ENCODE results near the gene TRIM47.

Gene TRIM47

DNA sequence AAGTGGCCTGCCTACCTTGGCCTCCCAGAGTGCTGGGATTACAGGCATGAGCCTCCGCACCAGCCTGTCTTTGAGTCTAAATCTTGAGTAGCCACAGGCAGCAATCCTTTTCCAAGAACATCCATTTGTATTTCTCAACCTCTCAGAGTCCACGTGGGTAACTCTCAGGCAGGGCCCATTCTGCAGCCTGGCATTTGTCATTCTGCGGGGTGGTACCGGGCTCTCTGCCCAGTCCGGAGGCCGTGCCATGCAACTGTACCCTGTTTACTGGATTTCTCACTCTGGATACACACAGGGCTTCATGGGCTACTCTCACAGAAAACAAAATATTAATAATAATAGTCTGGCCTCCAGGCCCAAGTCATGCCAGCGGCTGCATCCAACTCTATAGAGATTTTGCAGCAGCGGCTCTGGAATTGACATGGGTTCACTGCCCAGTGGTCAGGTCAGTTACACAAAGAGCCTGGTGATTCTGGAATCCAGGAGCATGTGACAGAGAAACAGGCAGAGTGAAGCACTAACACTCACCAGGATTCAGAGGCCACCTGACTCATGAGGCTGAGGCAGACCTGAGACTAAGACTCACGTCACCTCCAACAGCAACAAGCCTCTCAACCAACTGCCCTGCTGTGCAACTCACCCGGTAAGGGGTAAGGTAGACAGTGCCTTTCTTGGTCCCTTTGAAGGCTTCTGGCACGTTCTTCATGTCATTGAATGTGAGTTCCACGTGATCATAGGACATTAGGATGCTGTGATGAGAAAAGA is 27.3 kb downstream of the TRIM47 start:
- TF ChIP-seq, protein P1, sequence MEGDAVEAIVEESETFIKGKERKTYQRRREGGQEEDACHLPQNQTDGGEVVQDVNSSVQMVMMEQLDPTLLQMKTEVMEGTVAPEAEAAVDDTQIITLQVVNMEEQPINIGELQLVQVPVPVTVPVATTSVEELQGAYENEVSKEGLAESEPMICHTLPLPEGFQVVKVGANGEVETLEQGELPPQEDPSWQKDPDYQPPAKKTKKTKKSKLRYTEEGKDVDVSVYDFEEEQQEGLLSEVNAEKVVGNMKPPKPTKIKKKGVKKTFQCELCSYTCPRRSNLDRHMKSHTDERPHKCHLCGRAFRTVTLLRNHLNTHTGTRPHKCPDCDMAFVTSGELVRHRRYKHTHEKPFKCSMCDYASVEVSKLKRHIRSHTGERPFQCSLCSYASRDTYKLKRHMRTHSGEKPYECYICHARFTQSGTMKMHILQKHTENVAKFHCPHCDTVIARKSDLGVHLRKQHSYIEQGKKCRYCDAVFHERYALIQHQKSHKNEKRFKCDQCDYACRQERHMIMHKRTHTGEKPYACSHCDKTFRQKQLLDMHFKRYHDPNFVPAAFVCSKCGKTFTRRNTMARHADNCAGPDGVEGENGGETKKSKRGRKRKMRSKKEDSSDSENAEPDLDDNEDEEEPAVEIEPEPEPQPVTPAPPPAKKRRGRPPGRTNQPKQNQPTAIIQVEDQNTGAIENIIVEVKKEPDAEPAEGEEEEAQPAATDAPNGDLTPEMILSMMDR (IDR thresholded peaks at IDR 0.05) = no peak
- H3K27ac ChIP-seq = peak overlapping the region in 1 of 2 donors; percentile 24
- no peak overlapping the region for H3K4me3 ChIP-seq
- DNase-seq (ENCODE audit: low spot score) = no peak

DNA sequence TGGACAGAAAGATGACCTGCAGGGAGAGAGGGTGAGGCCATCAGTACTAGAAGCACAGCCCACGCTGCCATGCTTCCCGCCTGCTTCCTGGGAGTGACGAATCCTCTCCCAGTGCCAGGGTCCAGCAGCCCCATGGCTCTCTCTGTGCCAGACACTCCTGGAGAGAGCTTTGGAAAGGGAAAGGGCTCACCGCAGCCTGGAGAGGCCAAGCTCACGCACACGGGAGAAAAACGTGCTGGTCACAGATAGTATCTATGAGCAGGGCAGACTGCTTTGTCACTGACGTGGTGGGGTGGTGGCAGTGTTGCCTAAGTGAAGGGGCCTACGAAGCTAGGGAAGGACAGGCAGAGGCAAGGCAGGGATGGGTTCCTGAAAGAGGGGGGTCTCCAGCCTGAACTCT is 28.7 kb downstream of the TRIM47 start:
- TF ChIP-seq, protein P1 (IDR thresholded peaks at IDR 0.05) = no peak
- Histone ChIP-seq H3K27ac (peak overlapping the region in 1 of 2 donors; percentile 96), H3K4me3 (peak overlapping the region; percentile 10)
- no peak for DNase-seq (ENCODE audit: low spot score)

DNA sequence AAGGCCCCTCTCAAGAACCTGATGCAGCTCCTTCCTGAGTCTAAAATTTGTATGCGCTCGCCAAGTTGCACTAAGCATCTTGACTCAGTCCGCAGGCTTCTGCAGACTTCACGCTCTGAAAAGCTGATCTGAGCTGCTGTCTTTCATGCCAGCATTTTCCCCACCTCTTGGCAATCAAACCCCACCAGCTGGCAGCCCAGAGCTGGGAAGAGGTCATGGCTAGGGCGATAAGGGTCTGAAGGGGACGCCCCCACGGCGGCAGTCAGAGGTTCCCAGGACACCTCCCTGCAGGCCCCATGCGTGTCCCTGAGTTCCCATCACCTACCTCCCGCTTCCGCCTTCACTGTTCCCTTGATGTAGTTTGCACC is 29.1 kb downstream of the TRIM47 start:
- TF ChIP-seq, protein P1 (IDR thresholded peaks at IDR 0.05) = no peak
- Histone ChIP-seq H3K4me3 (peak overlapping the region; percentile 10), H3K27ac (peak overlapping the region in 1 of 2 donors; percentile 96)
- no peak for DNase-seq (ENCODE audit: low spot score)

DNA sequence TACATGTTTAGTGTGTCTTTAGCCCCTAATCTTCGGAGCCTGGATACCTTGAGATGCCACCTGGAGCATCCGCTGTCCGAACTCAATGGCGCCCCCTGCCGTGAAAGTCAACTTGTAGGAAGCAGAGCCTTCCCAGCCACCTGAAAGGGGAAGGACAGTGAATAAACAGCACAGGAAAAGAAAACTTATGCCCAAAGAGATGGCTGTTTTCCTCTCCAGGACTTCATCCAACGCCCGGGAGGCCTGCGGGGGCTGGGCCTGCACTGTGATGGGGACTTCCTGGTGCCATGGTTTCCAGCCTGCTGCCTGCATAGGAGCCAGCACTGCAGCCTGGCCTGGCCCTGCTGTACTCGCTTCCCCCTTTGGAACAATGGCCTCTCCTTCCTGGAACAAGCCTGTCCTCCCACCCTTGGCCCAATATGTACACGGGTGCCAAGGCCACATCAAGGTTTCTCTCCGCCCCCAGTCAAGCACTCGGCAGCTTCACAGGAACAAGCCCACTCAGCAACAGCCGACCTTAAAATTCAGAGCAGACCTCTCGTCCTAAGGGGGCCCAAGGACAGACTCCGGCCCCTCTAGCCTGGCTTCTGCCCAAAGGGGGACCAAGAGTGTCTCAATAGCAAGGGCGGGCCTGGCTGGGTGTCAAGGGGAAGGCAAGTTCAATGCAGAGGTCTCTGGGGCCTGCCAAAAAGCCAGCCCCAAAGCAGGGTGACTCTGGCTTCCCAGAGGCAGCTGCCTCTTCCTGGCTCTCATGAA is 29.7 kb downstream of the TRIM47 start:
- TF ChIP-seq, protein P1 (IDR thresholded peaks at IDR 0.05) = peak; percentile 55
- peak overlapping the region in 1 of 2 donors; percentile 96 for H3K27ac ChIP-seq

DNA sequence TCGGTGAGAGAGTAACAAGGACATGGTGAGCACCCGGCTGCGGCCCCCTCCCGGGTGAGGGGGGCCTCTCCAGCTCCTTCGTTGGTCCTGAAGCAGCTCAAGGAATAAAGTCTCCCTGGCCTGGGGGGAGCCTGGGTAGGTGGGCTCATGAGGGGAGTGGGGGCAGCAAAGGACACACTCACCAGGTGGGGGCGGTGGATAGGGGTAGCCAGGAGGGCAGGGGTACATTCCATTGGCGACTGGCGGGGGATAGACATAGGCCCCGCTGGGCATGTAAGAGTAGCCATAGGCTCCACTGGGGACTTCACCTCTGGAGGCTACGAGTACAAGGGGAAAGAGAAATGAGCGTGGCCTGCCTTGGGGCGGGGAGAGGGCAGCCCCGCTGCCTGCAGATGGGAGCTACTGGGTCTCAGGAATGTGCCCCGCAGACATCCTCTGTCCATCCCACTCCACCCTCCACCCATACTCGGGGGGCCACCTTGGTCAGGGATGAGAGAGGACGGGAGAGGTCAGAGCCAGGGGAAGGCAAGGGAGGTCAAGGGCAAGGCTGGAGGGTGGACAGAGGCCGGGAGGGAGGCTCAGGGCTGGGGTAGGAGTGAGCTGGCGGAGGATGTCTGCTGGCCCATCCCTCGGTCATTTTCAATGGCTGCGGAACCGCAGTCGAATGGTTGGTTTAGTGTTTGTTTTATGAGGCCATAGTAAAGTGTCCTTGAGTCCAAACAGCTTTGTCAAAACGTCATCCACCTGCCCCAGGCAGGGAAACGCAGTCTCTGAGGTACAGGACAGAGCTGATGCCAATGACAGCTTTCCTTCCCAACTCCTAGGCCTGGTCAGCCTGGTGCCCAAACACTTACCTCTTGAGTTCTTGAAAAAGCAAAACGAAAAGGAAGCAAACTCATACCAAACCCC is 30.5 kb downstream of the TRIM47 start:
- DNase-seq (ENCODE audit: low spot score) = no peak
- TF ChIP-seq, protein P1 (IDR thresholded peaks at IDR 0.05) = no peak
- Histone ChIP-seq H3K4me3 (no peak overlapping the region), H3K27ac (peak overlapping the region in 1 of 2 donors; percentile 96)

More for the DNA sequence above, 29.7 kb downstream of the TRIM47 start:
- no peak for DNase-seq (ENCODE audit: low spot score)
- peak overlapping the region; percentile 3 for H3K4me3 ChIP-seq

DNA sequence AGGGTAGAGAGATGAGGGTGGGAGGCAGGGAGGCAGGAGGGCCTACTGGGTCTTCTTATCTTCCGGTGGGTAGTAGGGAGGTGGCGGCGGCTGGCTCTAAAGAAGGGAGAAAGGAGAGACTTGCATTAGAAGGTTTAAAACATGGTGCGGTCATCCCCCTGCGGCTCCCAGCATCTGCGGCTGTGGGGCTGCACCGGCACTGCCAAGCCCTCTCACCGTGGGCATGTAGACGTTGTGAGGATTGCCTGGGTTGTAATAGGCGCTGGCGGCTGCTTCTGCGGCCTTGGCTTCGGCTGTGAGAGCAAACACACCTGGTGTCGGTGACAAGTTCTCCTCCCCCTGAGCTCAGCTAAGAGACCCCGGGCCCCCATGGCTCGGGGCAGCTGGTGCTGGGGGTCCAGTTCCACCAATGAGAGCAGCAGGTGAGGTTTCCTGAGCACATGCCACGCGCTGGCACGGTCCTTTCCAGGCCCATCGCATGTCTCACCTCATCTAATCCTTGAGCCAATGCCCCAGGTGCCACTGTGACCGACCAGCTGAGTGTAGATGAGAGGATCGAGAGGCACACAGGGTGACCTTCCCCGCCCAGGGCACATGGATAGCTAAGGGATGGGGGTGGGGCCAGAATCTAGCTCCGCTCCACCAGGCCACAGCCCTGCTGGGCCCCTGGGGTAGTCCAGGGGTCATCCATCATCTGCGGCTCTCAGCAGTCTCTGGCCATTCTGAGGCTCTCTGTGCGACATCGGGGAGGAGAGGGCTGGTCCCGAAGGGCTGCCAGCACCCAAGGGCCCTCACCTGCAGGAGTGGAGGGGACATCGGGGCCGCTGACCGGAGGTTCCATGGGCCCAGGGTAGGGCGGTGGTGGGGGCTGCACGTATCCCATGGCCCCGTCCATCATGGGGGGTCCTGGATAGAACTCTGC is 31.4 kb downstream of the TRIM47 start:
- Histone ChIP-seq H3K27ac (peak overlapping the region in 1 of 2 donors; percentile 96), H3K4me3 (no peak overlapping the region)
- DNase-seq (ENCODE audit: low spot score) = no peak
- TF ChIP-seq, protein P1 (IDR thresholded peaks at IDR 0.05) = no peak
